HCT116 (cell line): ENCODE results near the gene RPLP2. TPM values are rescaled to one million over a fixed set of nuclear protein-coding genes. Genes with fewer than 3 reads are reported as not detected.

Source experiments
- ATAC-seq: fragments of 200-7000 bp; cut with Tn5 transposase; 2 replicates; pipeline ENCODE4 v1.9.1; 2020; ENCODE audit warnings: mild to moderate bottlenecking, moderate library complexity
- BruUV-seq: library from RNA; stranded (reverse); fragments of 400-500 nt; replicated peaks from 2 replicates; lab custom pipeline; 2021; lab: Mats Ljungman, UMichigan
- CTCF ChIA-PET: fragments of 300-600 bp; sonication (Branson Sonifier 250); formaldehyde crosslinking; loops from one replicate; lab custom pipeline; 2021; ENCODE audit warnings: antibody characterized with exemption; lab: Charles Lee
- POLR2A ChIA-PET: fragments of 300-600, 350-600 bp; sonication (Branson Sonifier 250); formaldehyde crosslinking; loops from one replicate; lab custom pipeline; 2021; ENCODE audit warnings: antibody characterized with exemption; lab: Charles Lee
- RAD21 ChIA-PET, 2 experiments: fragments of 300-600 bp; sonication (Branson Sonifier 250); formaldehyde crosslinking; loops; one replicate each; lab custom pipeline; 2023; ENCODE audit warnings: low total read pairs in 2 of 2; ENCODE audit not compliant: uncharacterized antibody in 2 of 2, unreplicated experiment in 2 of 2, low non-redundant PET in 1 of 2; lab: Charles Lee
- DNase-seq: peaks from one replicate; pipeline ENCODE4 v3.0.0-alpha.2; 2010; ENCODE audit warnings: low read depth, low spot score
- H2AFZ ChIP-seq: fragments of 200-600 bp; shearing (Covaris generic), sonication (generic); 2 replicates; pipeline ENCODE4 v1.6.1; 2017; ENCODE audit warnings: low read depth, mixed run types, mixed read lengths, antibody characterized with exemption, low read length; ENCODE audit not compliant: poor library complexity, severe bottlenecking
- H3K27ac ChIP-seq: 2 replicates; pipeline ENCODE4 v1.5.1; 2012; ENCODE audit warnings: low read depth, low read length
- H3K27me3 ChIP-seq: fragments of 200-600 bp; sonication (generic); 2 replicates; pipeline ENCODE4 v1.6.1; 2016; ENCODE audit warnings: mixed run types, low read length, mixed read lengths; ENCODE audit not compliant: insufficient read depth
- H3K36me3 ChIP-seq, 2 experiments: fragments of 200-500 bp in 1 of 2; fragments of 200-600 bp in 1 of 2; sonication (Bioruptor generic) in 1 of 2; sonication (generic) in 1 of 2; 2 replicates each; pipeline versions ENCODE4 v1.5.1 to v1.6.1; 2014 to 2016; ENCODE audit warnings: low read length in 2 of 2, inconsistent platforms in 1 of 2, mixed read lengths in 1 of 2, mixed run types in 1 of 2; ENCODE audit not compliant: insufficient read depth in 2 of 2, control insufficient read depth in 1 of 2
- H3K4me1 ChIP-seq, 2 experiments: fragments of 200-600 bp in 1 of 2; sonication (generic) in 1 of 2; 2 replicates each; pipeline versions ENCODE4 v1.5.1 to v1.6.1; 2012 to 2017; ENCODE audit warnings: low read length in 2 of 2, inconsistent platforms in 1 of 2, mild to moderate bottlenecking in 1 of 2, mixed read lengths in 1 of 2, mixed run types in 1 of 2, moderate library complexity in 1 of 2; ENCODE audit not compliant: insufficient read depth in 2 of 2, control insufficient read depth in 1 of 2
- H3K4me2 ChIP-seq: fragments of 200-600 bp; sonication (generic); 2 replicates; pipeline ENCODE4 v1.6.1; 2017; ENCODE audit warnings: mixed run types, low read length, mixed read lengths
- H3K4me3 ChIP-seq, 2 experiments: fragments of 200-600 bp in 1 of 2; sonication (generic) in 1 of 2; replicated peaks in 1 of 2; 2 replicates each; pipeline ENCODE4 v1.5.1; 2011 to 2016; ENCODE audit warnings: low read length in 2 of 2, control low read depth in 1 of 2, low read depth in 1 of 2, mild to moderate bottlenecking in 1 of 2, mixed read lengths in 1 of 2, mixed run types in 1 of 2
- H3K79me2 ChIP-seq: fragments of 200-600 bp; sonication (generic); 2 replicates; pipeline ENCODE4 v1.6.1; 2017; ENCODE audit warnings: mild to moderate bottlenecking, mixed run types, low read length, moderate library complexity, mixed read lengths; ENCODE audit not compliant: insufficient read depth
- H3K9ac ChIP-seq: fragments of 200-600 bp; sonication (generic); 2 replicates; pipeline ENCODE4 v1.6.1; 2016; ENCODE audit warnings: low read length, mixed read lengths
- H3K9me2 ChIP-seq: fragments of 200-600 bp; sonication (generic), shearing (Covaris generic); 2 replicates; pipeline ENCODE4 v1.6.1; 2017; ENCODE audit warnings: mixed run types, mild to moderate bottlenecking, moderate library complexity; ENCODE audit not compliant: insufficient read depth
- H3K9me3 ChIP-seq, 2 experiments: fragments of 200-500 bp in 1 of 2; fragments of 200-600 bp in 1 of 2; sonication (Bioruptor generic) in 1 of 2; sonication (generic) in 1 of 2; 2 replicates each; pipeline ENCODE4 v1.6.1; 2014 to 2017; ENCODE audit warnings: low read length in 2 of 2, mixed read lengths in 2 of 2, inconsistent platforms in 1 of 2, low read depth in 1 of 2, mild to moderate bottlenecking in 1 of 2, mixed run types in 1 of 2, moderate library complexity in 1 of 2; ENCODE audit not compliant: control insufficient read depth in 1 of 2, insufficient read depth in 1 of 2
- H4K20me1 ChIP-seq: fragments of 200-600 bp; sonication (generic), shearing (Covaris generic); 2 replicates; pipeline ENCODE4 v1.6.1; 2017; ENCODE audit warnings: mixed run types, mild to moderate bottlenecking, moderate library complexity; ENCODE audit not compliant: insufficient read depth
- FOSL1 ChIP-seq: IDR thresholded peaks from 2 replicates; pipeline ENCODE4 v1.6.1; 2012; ENCODE audit warnings: low read depth
- JUND ChIP-seq: IDR thresholded peaks from 2 replicates; pipeline ENCODE4 v1.6.1; 2012
- MAX ChIP-seq: IDR thresholded peaks from 2 replicates; pipeline ENCODE4 v1.6.1; 2012
- POLR2AphosphoS5 ChIP-seq: IDR thresholded peaks from 2 replicates; pipeline ENCODE4 v1.6.1; 2011; ENCODE audit warnings: mild to moderate bottlenecking, low read depth, low read length, moderate library complexity
- intact Hi-C: fragments of 100-400 bp; cut with micrococcal nuclease; formaldehyde crosslinking; loops from 2 replicates; pipeline ENCODE4 v1.10.0; 2022
- total RNA-seq: library from RNA; stranded (reverse); gene quantifications from one replicate; pipeline ENCODE4 v1.2.1, GENCODE V29; 2021; ENCODE audit not compliant: unreplicated experiment

The RPLP2 gene
- total RNA-seq, 1 experiment from 2014 or later, result 3,615 TPM

- H4K20me1 ChIP-seq, result no peaks in the 10 kb centered on the region
- H3K9ac ChIP-seq, result no peak overlapping the region
- H3K36me3 ChIP-seq, result no peaks in the 10 kb centered on the region
- CTCF ChIA-PET, result interaction anchor here (1.3 kb wide), 1 partner anchor 12 kb away, joined by 4 read pairs; no protein-coding TSS in a partner anchor
- no peaks in the 10 kb centered on the region for H3K9me2 ChIP-seq
- ATAC-seq (no peak), DNase-seq (no peak)
- H3K4me1 ChIP-seq, result peaks cover 7 to 23% of the 10 kb centered on the region in 2 experiments
- H3K79me2 ChIP-seq, result no peaks in the 10 kb centered on the region
- no peak overlapping the region for H3K4me3 ChIP-seq
- H3K4me2 ChIP-seq, result no peak overlapping the region
- RAD21 ChIA-PET, result no interaction called here
- no peaks in the 10 kb centered on the region for H3K27me3 ChIP-seq
- no peak for TF ChIP-seq POLR2AphosphoS5
- H3K27ac ChIP-seq, result no peak overlapping the region; the same call in 1 of the 2 replicates
- POLR2A ChIA-PET, result no interaction called here
- BruUV-seq, result no TSS peak
- intact Hi-C loops, result no loop called here
- no peaks in the 10 kb centered on the region for H3K9me3 ChIP-seq
- no peak overlapping the region for H2AFZ ChIP-seq
These were observed 50.7 kb downstream of the RPLP2 start for GRCh38 chr11:860234-861104.

- RAD21 ChIA-PET, result interaction anchor here in 1 of 2 experiments (1.0 kb wide), 1 partner anchor 15 kb away, joined by 3 read pairs; no protein-coding TSS in a partner anchor
- Histone ChIP-seq H3K27ac (no peak overlapping the region), H3K4me3 (no peak overlapping the region), H3K9me2 (no peaks in the 10 kb centered on the region)
- TF ChIP-seq MAX, result no peak
- no peak for TF ChIP-seq JUND
- no peak for TF ChIP-seq FOSL1
- TF ChIP-seq POLR2AphosphoS5, result no peak
- TF ChIP-seq, all 23 proteins: peak for 0
- Histone ChIP-seq H4K20me1 (no peaks in the 10 kb centered on the region), H3K79me2 (no peaks in the 10 kb centered on the region), H2AFZ (no peak overlapping the region), H3K27me3 (no peaks in the 10 kb centered on the region), H3K9ac (no peak overlapping the region), H3K9me3 (no peaks in the 10 kb centered on the region), H3K36me3 (no peaks in the 10 kb centered on the region), H3K4me2 (no peak overlapping the region), H3K4me1 (peaks cover 7 to 26% of the 10 kb centered on the region in 2 experiments)
- CTCF ChIA-PET, result no interaction called here
- intact Hi-C loops, result no loop called here
- no TSS peak for BruUV-seq
- DNase-seq (no peak), ATAC-seq (no peak)
- POLR2A ChIA-PET, result no interaction called here
These were observed 51.3 kb downstream of the RPLP2 start for GRCh38 chr11:861105-861479.
